Uterus (tissue), 2 donors: ENCODE results near the gene SETDB2.

ENCODE experiments used
- POLR2A ChIP-seq, 2 donors: fragments of 450-650 bp; IDR thresholded peaks; one replicate each; pipeline ENCODE4 v1.6.1; 2016; ENCODE audit warnings: antibody characterized with exemption in 2 of 2, mild to moderate bottlenecking in 1 of 2, moderate library complexity in 1 of 2
- TF ChIP-seq, protein P1 (sequence below), 4 experiments: fragments of 200-600 bp in 2 of 4; fragments of 450-650 bp in 2 of 4; sonication (generic) in 2 of 4; IDR thresholded peaks; one replicate each; pipeline ENCODE4 v1.5.1; 2016 to 2019; ENCODE audit warnings: antibody characterized with exemption in 4 of 4, mild to moderate bottlenecking in 2 of 4, moderate library complexity in 1 of 4

DNA sequence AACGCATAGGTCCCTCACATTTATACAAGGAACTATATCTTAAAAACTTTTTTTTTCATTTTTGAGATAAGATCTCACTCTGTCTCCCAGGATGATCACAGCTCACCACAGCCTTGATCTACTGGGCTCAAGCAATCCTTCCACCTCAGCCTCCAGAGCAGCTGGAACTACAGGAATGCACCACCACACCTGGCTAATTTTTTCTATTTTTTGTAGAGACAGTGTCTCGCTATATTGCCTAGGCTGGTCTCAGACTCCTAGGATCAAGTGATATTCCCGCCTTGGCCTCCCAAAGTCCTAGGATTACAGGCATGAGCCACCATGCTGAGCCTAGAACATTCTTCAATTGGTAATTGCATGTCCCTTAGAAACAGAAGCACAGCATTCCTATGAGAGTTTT lies 99.6 kb downstream of the SETDB2 start:
- no peak for TF ChIP-seq POLR2A (IDR thresholded peaks at IDR 0.05)
- TF ChIP-seq, protein P1, sequence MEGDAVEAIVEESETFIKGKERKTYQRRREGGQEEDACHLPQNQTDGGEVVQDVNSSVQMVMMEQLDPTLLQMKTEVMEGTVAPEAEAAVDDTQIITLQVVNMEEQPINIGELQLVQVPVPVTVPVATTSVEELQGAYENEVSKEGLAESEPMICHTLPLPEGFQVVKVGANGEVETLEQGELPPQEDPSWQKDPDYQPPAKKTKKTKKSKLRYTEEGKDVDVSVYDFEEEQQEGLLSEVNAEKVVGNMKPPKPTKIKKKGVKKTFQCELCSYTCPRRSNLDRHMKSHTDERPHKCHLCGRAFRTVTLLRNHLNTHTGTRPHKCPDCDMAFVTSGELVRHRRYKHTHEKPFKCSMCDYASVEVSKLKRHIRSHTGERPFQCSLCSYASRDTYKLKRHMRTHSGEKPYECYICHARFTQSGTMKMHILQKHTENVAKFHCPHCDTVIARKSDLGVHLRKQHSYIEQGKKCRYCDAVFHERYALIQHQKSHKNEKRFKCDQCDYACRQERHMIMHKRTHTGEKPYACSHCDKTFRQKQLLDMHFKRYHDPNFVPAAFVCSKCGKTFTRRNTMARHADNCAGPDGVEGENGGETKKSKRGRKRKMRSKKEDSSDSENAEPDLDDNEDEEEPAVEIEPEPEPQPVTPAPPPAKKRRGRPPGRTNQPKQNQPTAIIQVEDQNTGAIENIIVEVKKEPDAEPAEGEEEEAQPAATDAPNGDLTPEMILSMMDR (IDR thresholded peaks at IDR 0.05) = no peak
